Measurements from ENCODE around the gene KRTAP10-3. TPM values are rescaled to one million over a fixed set of nuclear protein-coding genes. Genes with fewer than 3 reads are reported as not detected.

Gene KRTAP10-3
- total RNA-seq, 1 donor from 2014 or later, result not detected

DNA sequence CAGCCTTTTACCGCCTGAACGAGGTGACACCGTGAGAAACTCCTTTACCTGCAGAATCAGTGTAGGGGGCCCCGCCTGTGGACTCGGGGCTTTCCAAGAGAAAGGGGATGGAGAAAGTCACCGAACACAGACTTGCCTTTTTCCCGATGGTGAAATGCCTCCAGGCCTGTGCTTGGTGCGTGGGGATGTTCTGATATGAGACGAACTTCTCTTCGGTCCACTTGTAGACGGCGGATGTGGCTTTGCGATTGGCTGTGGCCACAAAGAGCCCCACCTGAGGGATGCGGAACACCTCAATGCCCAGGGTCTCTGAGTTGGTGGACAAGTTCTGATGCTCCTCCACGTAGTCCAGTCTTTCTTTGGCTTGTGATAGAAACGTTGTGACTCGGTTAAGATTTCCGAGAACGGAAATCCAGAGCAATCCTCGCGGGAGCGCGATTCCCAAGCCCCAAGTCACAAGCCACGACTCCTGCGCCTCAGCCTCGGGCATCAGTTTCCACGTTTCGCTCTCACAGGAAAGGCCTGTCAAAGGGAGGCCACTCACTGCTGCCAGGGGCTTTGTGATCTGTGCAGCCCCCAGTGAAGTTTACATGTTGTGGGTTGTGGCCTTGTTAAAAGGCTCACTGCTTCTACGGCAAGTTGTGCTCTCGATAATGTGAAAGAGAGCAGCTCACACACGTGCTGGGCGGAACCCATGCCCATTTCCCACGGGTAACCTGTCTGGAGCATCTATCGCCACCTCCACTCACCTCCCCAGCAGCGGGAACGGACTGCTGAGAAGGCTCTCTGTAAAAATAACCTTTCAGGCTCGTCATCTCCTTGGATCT, 31.2 kb downstream of the KRTAP10-3 start:
- H3K27me3 Mint-ChIP-seq, result peaks cover 9% of the 10 kb centered on the region
- POLR2A ChIA-PET, result no interaction called here
- no peak for DNase-seq
- H3K4me3 Mint-ChIP-seq, result no peak overlapping the region
- no peak overlapping the region for H3K27ac Mint-ChIP-seq
- no peaks in the 10 kb centered on the region for H3K36me3 Mint-ChIP-seq (ENCODE audit: low read depth)
- intact Hi-C loops (cut with micrococcal nuclease), result no loop called here
- H3K9me3 Mint-ChIP-seq, result no peaks in the 10 kb centered on the region
- ATAC-seq (ENCODE audit: low read depth), result no peak
- TF ChIP-seq, protein P1, sequence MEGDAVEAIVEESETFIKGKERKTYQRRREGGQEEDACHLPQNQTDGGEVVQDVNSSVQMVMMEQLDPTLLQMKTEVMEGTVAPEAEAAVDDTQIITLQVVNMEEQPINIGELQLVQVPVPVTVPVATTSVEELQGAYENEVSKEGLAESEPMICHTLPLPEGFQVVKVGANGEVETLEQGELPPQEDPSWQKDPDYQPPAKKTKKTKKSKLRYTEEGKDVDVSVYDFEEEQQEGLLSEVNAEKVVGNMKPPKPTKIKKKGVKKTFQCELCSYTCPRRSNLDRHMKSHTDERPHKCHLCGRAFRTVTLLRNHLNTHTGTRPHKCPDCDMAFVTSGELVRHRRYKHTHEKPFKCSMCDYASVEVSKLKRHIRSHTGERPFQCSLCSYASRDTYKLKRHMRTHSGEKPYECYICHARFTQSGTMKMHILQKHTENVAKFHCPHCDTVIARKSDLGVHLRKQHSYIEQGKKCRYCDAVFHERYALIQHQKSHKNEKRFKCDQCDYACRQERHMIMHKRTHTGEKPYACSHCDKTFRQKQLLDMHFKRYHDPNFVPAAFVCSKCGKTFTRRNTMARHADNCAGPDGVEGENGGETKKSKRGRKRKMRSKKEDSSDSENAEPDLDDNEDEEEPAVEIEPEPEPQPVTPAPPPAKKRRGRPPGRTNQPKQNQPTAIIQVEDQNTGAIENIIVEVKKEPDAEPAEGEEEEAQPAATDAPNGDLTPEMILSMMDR (IDR thresholded peaks at IDR 0.05), result no peak
- CTCF ChIA-PET, result no interaction called here
- no peaks in the 10 kb centered on the region for H3K4me1 Mint-ChIP-seq

DNA sequence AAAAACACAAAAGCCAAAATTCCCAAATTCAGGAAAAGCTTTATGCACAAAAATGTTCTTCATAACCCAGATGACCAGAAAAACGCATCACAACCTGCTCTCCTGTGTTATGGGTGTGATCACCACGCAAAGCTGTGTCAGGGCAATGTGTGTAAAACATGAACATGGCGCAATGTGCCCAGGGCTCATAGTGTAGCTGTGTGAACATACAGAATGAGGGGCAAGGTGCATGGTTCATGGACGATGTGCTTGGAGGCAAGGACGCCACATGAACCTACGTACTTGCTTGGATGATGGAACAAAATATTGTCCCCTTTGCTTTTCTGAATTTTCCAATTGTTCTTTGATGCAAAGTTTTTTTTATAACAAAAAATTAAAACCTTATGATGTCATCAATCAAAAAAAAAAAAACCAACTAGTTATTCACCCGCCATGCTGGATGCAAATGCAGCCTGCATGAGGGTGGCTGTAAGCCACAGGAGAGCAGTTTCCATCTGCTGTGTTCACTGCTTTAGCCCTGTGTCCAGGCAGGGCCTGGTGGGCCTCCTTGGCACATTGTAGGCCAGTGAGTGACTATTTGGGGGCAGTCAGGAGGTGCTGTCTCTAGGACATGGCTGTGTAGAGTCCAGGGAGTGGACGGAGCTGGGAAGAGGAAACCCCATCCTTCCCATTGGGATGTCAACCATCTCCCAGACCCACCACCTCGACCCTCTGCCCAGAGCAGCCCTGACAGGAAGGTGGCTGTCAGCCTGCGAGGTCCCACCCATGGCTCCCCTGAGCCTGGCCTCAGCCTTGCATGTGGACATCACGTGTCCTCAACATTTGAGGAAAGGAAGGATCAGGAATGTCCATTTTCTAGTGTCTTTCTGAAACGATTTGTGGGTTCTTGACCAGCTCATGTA, 32.2 kb downstream of the KRTAP10-3 start:
- DNase-seq (no peak), ATAC-seq (ENCODE audit: low read depth) (no peak)
- TF ChIP-seq, protein P1 (IDR thresholded peaks at IDR 0.05), result no peak
- ChIA-PET CTCF (no interaction called here), POLR2A (no interaction called here)
- intact Hi-C loops (cut with micrococcal nuclease), result no loop called here
- H3K4me3 Mint-ChIP-seq, result no peak overlapping the region
- H3K9me3 Mint-ChIP-seq, result no peaks in the 10 kb centered on the region
- no peaks in the 10 kb centered on the region for H3K36me3 Mint-ChIP-seq (ENCODE audit: low read depth)
- H3K27me3 Mint-ChIP-seq, result peaks cover 9% of the 10 kb centered on the region
- no peaks in the 10 kb centered on the region for H3K4me1 Mint-ChIP-seq
- H3K27ac Mint-ChIP-seq, result no peak overlapping the region

DNA sequence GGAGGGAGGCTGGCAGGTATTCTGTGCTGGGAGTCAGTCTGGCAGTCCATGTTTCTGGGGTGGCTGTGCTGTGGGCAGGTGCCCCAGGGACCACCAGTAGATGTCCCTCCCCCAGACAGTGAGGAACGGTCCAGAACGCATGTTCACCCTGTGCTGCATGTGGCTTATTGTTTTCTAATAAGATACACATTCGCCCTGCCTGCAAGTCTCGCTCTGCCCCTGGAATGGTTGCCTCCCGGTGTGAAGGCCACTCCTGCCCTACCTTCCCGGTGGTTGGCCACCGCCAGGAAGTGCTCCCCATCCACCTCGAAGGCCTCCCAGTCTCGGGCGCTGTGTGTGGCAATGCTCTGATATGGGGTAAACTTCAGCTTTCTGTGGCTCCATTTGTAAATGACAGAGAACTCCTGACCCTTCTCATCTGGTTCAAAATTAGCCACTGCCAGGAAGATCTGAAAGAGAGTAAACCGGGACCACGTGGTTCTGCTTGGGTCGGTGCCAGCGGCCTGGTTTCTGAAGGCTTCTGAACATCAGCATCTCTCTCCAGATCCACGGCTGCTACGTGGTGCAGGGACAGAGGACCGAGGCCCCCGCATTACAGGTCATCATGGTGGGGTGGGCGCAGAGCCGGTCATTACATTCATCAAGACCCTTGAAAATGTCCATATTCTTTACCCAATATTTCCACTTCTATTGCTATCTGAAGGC, 33.1 kb downstream of the KRTAP10-3 start:
- Mint-ChIP-seq H3K9me3 (no peaks in the 10 kb centered on the region), H3K27ac (no peak overlapping the region), H3K36me3 (ENCODE audit: low read depth) (no peaks in the 10 kb centered on the region), H3K27me3 (peaks cover 6% of the 10 kb centered on the region), H3K4me3 (no peak overlapping the region), H3K4me1 (no peaks in the 10 kb centered on the region)
- ChIA-PET POLR2A (no interaction called here), CTCF (no interaction called here)
- intact Hi-C loops (cut with micrococcal nuclease), result no loop called here
- ATAC-seq (ENCODE audit: low read depth), result no peak
- DNase-seq, result peak; percentile 7
- TF ChIP-seq, protein P1 (IDR thresholded peaks at IDR 0.05), result no peak

DNA sequence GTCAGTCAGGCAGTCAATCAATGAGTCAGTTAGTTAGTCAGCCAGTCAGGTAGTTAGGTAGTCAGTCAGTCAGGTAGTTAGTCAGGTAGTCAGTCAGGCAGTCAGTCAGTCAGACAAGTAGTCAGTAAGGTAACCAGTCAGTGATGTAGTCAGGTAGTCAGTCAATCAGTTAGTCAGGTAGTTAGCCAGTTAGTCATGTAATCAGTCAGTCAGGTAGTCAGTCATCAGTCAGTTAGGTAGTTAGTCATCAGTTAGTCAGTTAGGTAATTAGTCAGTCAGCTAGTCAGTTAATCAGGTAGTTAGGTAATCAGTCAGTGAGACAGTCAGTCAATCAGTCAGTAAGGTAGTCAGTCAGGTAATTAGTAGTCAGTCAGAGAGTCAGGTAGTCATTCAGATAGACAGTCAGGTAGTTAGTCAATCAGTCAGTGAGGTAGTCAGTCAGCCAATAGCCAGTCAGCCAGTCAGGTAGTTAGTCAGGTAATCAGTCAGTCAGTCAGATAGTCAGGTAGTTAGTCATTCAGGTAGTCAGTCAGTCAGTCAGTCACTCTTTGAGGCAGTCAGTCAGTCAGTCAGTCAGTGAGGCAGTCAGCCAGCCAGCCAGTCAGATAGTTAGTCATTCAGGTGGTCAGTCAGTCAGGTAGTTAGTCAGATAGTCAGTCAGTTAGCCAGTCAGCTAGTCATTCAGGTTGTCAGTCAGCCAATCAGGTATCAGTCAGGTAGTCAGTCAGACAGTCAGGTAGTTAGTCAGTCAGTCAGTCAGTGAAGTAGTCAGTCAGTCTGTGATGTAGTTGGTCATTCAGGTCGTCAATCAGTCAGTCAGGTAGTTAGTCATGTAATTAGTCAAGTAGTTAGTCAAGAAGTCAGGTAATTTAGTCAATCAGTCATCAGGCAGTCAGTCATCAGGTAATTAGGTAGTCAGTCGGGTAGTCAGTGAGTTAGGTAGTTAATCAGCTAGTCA, 33.9 kb downstream of the KRTAP10-3 start:
- CTCF ChIA-PET, result no interaction called here
- H3K4me1 Mint-ChIP-seq, result no peaks in the 10 kb centered on the region
- no peaks in the 10 kb centered on the region for H3K27me3 Mint-ChIP-seq
- H3K36me3 Mint-ChIP-seq (ENCODE audit: low read depth), result no peaks in the 10 kb centered on the region
- no peaks in the 10 kb centered on the region for H3K9me3 Mint-ChIP-seq
- no peak overlapping the region for H3K4me3 Mint-ChIP-seq
- POLR2A ChIA-PET, result no interaction called here
- intact Hi-C loops (cut with micrococcal nuclease), result no loop called here
- no peak for ATAC-seq (ENCODE audit: low read depth)
- DNase-seq, result no peak
- no peak overlapping the region for H3K27ac Mint-ChIP-seq
- TF ChIP-seq, protein P1 (IDR thresholded peaks at IDR 0.05), result no peak
